Frontal cortex (tissue), 4 donors: Measurements from ENCODE around the gene ANKRD33B. TPM values are rescaled to one million over a fixed set of nuclear protein-coding genes. Genes with fewer than 3 reads are reported as not detected.
"Not testable (repeated sequence)": the region's sequence is repeated elsewhere in the genome, so short reads cannot be mapped to it uniquely, and the experiment has no call there.

Source experiments
- DNase-seq, 2 donors: peaks; one replicate each; pipeline ENCODE4 v3.0.0; 2012; ENCODE audit warnings: low spot score in 2 of 2
- FAIRE-seq: peaks from 2 replicates; lab custom pipeline; 2012; peaks lifted over from hg19 to GRCh38; lab: Jason Lieb, UNC
- total RNA-seq: library from RNA; depleted of rRNA; stranded (reverse); fragments of >200 nt; gene quantifications from one replicate; pipeline ENCODE4 v1.2.3, GENCODE V29; 2014
- donor health status: control.
- donor health status: control.
- donor health status: control.

Gene ANKRD33B
- total RNA-seq, 1 donor from 2014 or later = 1.6 TPM

- FAIRE-seq = no peak
- no peak for DNase-seq
These were observed 66.3 kb downstream of the ANKRD33B start for GRCh38 chr5:10630126-10630525.

DNA sequence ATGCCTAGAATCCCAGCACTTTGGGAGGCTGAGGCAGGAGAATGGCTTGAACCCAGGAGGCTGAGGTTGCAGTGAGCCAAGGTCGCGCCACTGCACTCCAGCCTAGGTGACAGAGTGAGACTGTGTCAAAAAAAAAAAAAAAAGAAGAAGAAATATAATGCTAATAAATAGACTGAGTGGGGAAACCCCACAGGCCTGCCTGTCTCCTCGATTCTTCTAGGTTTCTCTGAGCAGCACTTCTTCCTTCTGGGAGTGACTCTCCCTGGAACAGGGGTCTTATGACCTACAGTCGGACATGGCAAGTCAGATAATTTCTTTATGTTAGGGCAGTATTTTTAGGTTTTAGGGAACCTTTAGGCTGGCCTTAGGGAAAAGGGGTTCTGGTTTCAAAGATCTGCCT lies 66.9 kb downstream of the ANKRD33B start:
- not testable (repeated sequence) for FAIRE-seq, DNase-seq

- FAIRE-seq = no peak
- DNase-seq = no peak
These were observed 67.6 kb downstream of the ANKRD33B start for GRCh38 chr5:10631316-10631996.

- DNase-seq = no peak
- FAIRE-seq = no peak
These were observed 68.4 kb downstream of the ANKRD33B start for GRCh38 chr5:10632110-10632761.

DNA sequence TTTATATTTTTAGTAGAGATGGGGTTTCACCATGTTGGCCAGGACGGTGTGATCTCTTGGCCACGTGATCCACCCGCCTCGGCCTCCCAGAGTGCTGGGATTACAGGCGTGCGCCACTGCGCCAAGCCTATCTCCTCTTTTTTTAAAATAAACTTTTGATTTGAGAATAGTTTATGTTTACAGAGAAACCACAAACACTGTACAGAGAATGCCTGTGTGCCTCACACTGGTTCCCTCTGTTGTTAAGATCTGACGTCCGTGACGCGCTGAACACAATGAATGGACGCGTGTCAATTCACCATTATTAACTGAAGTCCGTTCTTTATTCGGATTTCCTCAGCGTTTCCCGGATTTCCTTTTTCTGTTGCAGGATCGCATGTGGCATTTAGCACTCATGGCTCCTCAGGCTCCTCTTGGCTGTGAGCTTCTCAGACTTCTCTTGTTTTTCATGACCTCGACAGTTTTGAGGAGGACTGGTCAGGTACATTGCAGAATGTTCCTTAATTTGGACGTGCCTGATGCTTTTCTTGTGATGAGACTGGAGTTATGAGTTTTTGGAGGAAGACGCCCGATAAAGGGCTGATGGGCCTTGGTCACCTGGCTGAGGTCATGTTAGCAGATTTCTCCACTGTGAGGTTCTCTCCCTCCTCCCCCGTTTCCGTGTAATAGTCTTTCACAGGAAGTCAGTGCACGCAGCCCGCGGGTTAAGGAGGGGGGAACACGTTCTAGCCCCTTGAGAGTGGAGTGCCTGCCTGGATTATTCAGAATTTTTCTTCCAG lies 69.6 kb downstream of the ANKRD33B start:
- FAIRE-seq = no peak

DNA sequence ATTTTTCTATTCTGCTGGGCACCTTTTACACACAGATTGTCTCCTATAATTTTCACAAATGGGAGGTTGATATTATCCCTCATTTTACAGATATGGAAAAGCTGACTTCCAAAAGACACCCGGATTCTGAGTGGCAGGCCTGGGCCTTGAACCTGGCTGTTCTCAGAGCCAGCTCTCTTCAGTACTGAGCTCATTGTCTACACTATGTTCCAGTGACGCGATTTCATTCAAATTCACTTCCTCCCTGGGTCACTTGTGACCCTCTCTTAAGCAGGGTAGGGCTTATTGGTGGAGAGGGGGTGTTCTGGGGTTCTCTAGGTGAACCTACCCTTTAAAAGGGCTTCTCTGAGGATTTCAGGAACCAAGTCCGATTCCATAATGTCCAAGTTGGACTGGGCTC lies 70.2 kb downstream of the ANKRD33B start:
- no peak for FAIRE-seq
- DNase-seq = no peak

More for the DNA sequence above, 69.6 kb downstream of the ANKRD33B start:
- no peak for DNase-seq

DNA sequence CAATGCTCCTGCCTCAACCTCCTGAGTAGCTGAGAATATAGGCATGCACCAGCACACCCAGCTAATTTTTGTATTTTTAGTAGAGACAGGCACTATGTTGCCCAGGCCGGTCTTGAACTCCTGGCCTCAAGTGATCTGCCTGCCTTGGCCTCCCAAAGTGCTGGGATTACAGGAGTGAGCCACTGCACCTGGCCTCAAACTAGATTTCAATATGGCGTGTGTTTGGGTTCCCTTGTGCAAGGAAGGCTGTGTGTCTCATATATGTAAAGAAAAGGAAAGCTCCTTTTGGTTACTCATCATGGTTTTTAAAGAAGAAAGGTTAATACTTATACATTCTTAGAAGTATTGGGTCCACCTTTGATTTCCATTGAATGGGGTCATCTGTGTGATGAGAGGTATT lies 70.7 kb downstream of the ANKRD33B start:
- FAIRE-seq (no peak), DNase-seq (no peak)

- FAIRE-seq (no peak), DNase-seq (no peak)
These were observed 71.5 kb downstream of the ANKRD33B start for GRCh38 chr5:10635257-10635866.

DNA sequence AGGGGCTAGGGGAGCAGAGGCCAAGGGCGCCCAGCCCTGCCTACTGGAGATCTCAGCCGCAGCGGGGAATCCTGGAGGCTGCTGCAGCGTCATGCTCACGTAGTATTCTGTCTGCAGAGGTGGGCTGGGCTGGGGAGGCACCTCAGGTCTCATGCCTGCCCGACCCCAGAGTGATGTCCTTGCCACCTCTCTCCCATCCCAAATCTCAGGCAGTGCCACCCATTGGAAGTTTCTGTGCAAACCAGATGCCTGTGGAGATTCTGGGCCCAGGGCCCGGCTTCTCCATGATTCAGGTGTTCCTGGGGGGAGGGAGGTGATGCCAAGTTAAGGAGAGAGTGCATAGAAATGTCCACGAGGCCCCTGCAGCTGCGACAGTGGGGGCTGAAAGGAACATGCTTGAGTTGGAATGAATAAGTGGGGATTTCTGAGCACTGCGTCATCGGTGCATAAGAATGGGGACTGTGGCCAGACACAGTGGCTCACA lies 72.0 kb downstream of the ANKRD33B start:
- DNase-seq = no peak
- no peak for FAIRE-seq

DNA sequence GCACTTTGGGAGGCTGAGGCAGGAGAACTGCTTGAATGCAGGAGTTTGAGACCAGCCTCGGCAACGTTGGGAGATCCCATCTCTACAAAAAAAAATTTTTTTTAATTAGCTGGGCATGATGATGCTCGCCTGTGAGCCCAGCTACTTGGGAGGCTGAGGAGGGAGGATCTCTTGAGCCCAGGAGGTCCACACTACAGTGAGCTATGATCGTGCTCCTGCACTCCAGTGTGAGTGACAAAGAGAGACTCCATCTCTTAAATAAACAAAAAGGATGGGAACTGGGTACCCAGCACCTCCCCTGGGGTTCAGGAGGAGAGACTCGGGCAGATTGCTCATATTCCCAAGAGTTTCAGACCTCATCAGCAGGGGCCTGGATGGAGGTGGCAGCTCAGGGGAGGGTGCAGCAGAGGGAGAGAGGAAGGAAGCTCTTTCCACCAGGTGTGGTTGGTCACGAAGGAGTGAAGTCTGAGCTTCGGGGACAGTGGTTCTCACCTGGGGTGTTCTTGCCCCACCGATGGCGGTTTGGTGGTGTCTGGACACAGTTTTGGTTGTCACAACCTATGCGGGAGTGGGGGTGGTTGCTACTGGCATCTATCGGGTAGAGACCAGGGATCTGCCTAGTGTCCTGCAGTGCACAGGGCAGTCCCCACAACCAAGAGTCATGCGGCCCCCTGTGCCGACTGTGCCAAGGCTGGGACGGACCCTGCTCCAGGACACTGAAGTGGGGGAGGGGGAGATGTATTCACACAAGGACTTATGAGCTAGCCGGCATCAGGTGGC lies 72.7 kb downstream of the ANKRD33B start:
- FAIRE-seq (no peak), DNase-seq (no peak)

GRCh38 chr5:10637944-10638343 lies 74.1 kb downstream of the ANKRD33B start:
- DNase-seq (no peak), FAIRE-seq (no peak)

- DNase-seq, FAIRE-seq: not testable (repeated sequence)
These were observed 74.9 kb downstream of the ANKRD33B start for GRCh38 chr5:10638723-10639122.

GRCh38 chr5:10639846-10640368 lies 76.0 kb downstream of the ANKRD33B start:
- FAIRE-seq (no peak), DNase-seq (no peak)

- DNase-seq = no peak
- FAIRE-seq = no peak
These were observed 78.5 kb downstream of the ANKRD33B start for GRCh38 chr5:10642367-10642766.

DNA sequence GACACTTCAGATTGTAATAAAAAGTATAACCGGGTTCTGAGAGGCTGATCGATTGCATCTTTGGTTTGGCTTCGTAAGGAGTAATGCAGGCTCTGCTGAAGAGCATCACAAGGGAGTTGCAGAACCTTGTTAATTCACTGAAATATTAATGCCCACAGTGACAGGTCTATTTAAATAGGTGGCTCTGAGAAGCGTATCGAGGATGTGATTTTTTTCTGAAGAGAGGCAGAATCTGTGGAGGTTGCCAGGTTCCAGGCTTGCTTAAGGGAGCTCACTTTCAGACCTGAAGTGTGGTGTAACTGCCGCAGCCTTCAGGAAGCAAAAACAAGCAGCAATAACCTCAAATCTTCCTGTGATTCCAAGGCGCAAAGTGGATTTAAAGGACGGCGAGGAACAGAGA lies 80.3 kb downstream of the ANKRD33B start:
- DNase-seq (no peak), FAIRE-seq (no peak)

DNA sequence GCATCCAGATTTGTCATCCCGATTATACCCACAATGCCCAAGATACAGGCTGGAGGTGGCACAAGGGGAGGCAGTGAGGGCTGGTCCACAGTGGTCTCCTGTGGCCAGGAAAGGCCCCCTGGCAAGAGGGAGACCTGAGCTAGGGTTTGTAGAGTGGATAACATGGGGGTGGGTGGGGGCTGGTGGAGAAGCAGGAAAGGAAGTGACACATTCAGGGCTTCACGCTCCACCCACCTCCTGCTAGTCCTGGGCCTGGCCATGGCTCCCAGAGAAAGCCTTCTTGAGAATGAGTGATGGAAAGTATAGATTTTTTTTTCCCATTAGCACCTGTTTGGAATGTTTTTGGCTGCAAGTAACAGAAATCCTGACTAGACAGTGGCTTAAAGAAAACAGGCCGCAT lies 81.3 kb downstream of the ANKRD33B start:
- DNase-seq (no peak), FAIRE-seq (no peak)

DNA sequence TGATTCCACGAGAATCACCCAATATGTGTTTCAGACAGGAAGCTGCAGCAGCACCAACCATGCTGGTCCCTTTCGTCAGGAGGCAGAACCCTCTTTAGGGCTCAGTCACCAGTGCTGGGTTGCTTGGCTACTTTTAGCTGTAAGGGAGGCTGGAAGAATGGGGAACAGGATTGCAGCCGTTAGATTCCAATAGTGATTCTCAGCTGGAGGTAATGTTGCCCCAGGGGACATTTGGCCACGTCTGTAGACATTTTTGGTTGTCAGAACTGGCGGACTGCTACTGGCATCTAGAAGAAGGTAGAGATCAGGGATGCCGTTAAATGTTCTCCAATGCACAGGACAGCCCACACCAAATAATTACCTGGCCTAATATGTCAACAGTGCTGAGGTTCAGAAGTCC lies 81.8 kb downstream of the ANKRD33B start:
- DNase-seq (no peak), FAIRE-seq (no peak)

DNA sequence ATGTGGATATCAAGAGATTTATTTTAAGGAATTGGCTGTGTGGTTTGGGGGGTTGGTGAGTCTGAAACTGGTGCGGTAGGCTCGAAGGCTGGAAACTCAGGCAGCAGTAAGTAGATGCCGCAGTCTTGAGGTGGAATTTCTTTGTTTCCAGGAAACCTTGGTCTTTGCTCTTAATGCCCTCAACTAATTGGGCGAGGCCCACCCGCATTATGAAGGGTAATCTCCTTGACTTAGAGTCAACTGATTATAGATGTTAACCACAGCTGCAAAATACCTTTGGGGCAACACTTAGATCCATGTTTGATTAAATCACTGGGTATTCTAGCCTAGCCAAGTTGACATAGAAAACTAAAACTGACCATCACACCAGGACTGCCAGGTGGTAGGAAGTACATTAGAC lies 83.8 kb downstream of the ANKRD33B start:
- no peak for DNase-seq
- FAIRE-seq = no peak
